H1 (cell line): ENCODE measurements around the gene BRPF3. TPM values are rescaled to one million over a fixed set of nuclear protein-coding genes. Genes with fewer than 3 reads are reported as not detected.

Source experiments
- CTCF ChIA-PET: fragments of 300-600 bp; sonication (Branson Sonifier 250); formaldehyde crosslinking; loops from one replicate; lab custom pipeline; 2021; ENCODE audit not compliant: partially characterized antibody; lab: Charles Lee
- POLR2A ChIA-PET: fragments of 300-600 bp; sonication (Branson Sonifier 250); formaldehyde crosslinking; loops from one replicate; lab custom pipeline; 2021; ENCODE audit warnings: inconsistent platforms; ENCODE audit not compliant: partially characterized antibody; lab: Charles Lee
- DNase-seq, 2 experiments: peaks; one replicate each; pipeline versions ENCODE4 v3.0.0 to v3.0.0-alpha.2; 2010 to 2022; ENCODE audit warnings: low spot score in 2 of 2, low read depth in 1 of 2, mixed read lengths in 1 of 2
- FAIRE-seq: peaks from 2 replicates; lab custom pipeline; 2011; peaks lifted over from hg19 to GRCh38; lab: Jason Lieb, UNC
- H2AFZ ChIP-seq: 2 replicates; pipeline ENCODE4 v1.8.1; 2012; ENCODE audit warnings: low read length, inconsistent platforms
- H2AK5ac ChIP-seq: 2 replicates; pipeline ENCODE4 v1.6.1; 2013; ENCODE audit warnings: low read depth, low read length
- H2BK120ac ChIP-seq: replicated peaks from 2 replicates; pipeline ENCODE3; 2013; ENCODE audit warnings: low read depth, low read length, inconsistent platforms
- H2BK12ac ChIP-seq: 2 replicates; pipeline ENCODE4 v1.6.1; 2013; ENCODE audit warnings: low read depth, low read length
- H2BK15ac ChIP-seq: 2 replicates; pipeline ENCODE4 v1.6.1; 2013; ENCODE audit warnings: low read length
- H2BK20ac ChIP-seq: 2 replicates; pipeline ENCODE4 v1.6.1; 2013; ENCODE audit warnings: low read length
- H2BK5ac ChIP-seq: 2 replicates; pipeline ENCODE4 v1.6.1; 2013; ENCODE audit warnings: low read depth, low read length
- H3K14ac ChIP-seq: 2 replicates; pipeline ENCODE4 v1.6.1; 2013; ENCODE audit warnings: inconsistent platforms; ENCODE audit not compliant: insufficient read length
- H3K18ac ChIP-seq: 2 replicates; pipeline ENCODE4 v1.6.1; 2013; ENCODE audit warnings: low read length; ENCODE audit errors: extremely low read depth
- H3K23ac ChIP-seq: 2 replicates; pipeline ENCODE4 v1.6.1; 2013; ENCODE audit warnings: inconsistent platforms; ENCODE audit not compliant: insufficient read length
- H3K23me2 ChIP-seq: 2 replicates; pipeline ENCODE4 v1.6.1; 2013; ENCODE audit warnings: low read depth, low read length
- H3K27ac ChIP-seq: 2 replicates; pipeline ENCODE4 v1.6.1; 2011; ENCODE audit warnings: low read depth, low read length, inconsistent platforms
- H3K27me3 ChIP-seq, 4 experiments: replicated peaks in 1 of 4; 1 replicate in 1 of 4; 2 replicates in 3 of 4; pipeline versions ENCODE4 v1.6.1 to v1.8.1; 2011 to 2013; ENCODE audit warnings: low read length in 3 of 4, mild to moderate bottlenecking in 3 of 4, inconsistent platforms in 2 of 4, mixed read lengths in 2 of 4, moderate library complexity in 1 of 4; ENCODE audit not compliant: control insufficient read depth in 3 of 4, insufficient read depth in 3 of 4; ENCODE audit errors: extremely low read depth in 1 of 4
- H3K36me3 ChIP-seq, 4 experiments: 2 replicates each; pipeline versions ENCODE4 v1.6.1 to v1.8.1; 2011 to 2013; ENCODE audit warnings: mild to moderate bottlenecking in 4 of 4, low read length in 3 of 4, moderate library complexity in 2 of 4, control low read depth in 1 of 4, inconsistent platforms in 1 of 4; ENCODE audit not compliant: insufficient read depth in 4 of 4, control insufficient read depth in 2 of 4
- H3K4ac ChIP-seq: replicated peaks from 2 replicates; pipeline ENCODE3; 2013; ENCODE audit warnings: low read length, low read depth, mixed read lengths, inconsistent platforms; ENCODE audit not compliant: insufficient read length
- H3K4me1 ChIP-seq, 4 experiments: replicated peaks in 1 of 4; 1 replicate in 1 of 4; 2 replicates in 3 of 4; pipeline versions ENCODE4 v1.6.1 to v1.8.1; 2011 to 2013; ENCODE audit warnings: low read length in 3 of 4, inconsistent platforms in 2 of 4, mixed read lengths in 1 of 4; ENCODE audit not compliant: insufficient read depth in 4 of 4, control insufficient read depth in 3 of 4
- H3K4me2 ChIP-seq, 2 experiments: 2 replicates each; pipeline versions ENCODE4 v1.6.1 to v1.8.1; 2011 to 2013; ENCODE audit warnings: low read depth in 2 of 2, low read length in 2 of 2, control low read depth in 1 of 2, inconsistent platforms in 1 of 2, mild to moderate bottlenecking in 1 of 2; ENCODE audit not compliant: insufficient read depth in 1 of 2
- H3K4me3 ChIP-seq, 4 experiments: fragments of 200-600, 300-600 bp in 1 of 4; sonication (generic), shearing (Covaris generic), sonication (Bioruptor Twin) in 1 of 4; 2 replicates each; pipeline versions ENCODE4 v1.5.1 to v1.8.1; 2011 to 2016; ENCODE audit warnings: low read length in 4 of 4, low read depth in 3 of 4, control low read depth in 2 of 4, inconsistent platforms in 2 of 4, mild to moderate bottlenecking in 2 of 4, mixed read lengths in 1 of 4, moderate library complexity in 1 of 4; ENCODE audit not compliant: insufficient read depth in 2 of 4; ENCODE audit errors: extremely low read depth in 1 of 4
- H3K56ac ChIP-seq: replicated peaks from 2 replicates; pipeline ENCODE3; 2013; ENCODE audit warnings: low read depth, mild to moderate bottlenecking, mixed read lengths, low read length, inconsistent platforms; ENCODE audit not compliant: insufficient read length
- H3K79me1 ChIP-seq: 2 replicates; pipeline ENCODE4 v1.6.1; 2013; ENCODE audit warnings: low read depth, low read length, control low read depth
- H3K79me2 ChIP-seq, 2 experiments: 2 replicates each; pipeline versions ENCODE4 v1.6.1 to v1.8.1; 2012 to 2013; ENCODE audit warnings: low read length in 2 of 2, mild to moderate bottlenecking in 2 of 2, inconsistent platforms in 1 of 2; ENCODE audit not compliant: insufficient read depth in 2 of 2, control insufficient read depth in 1 of 2
- H3K9ac ChIP-seq, 4 experiments: replicated peaks in 1 of 4; 1 replicate in 1 of 4; 2 replicates in 3 of 4; pipeline versions ENCODE4 v1.6.1 to v1.8.1; 2011 to 2013; ENCODE audit warnings: low read depth in 3 of 4, low read length in 3 of 4, control low read depth in 2 of 4, mild to moderate bottlenecking in 2 of 4, moderate library complexity in 2 of 4, inconsistent platforms in 1 of 4; ENCODE audit errors: extremely low read depth in 1 of 4
- H3K9me3 ChIP-seq, 2 experiments: 2 replicates each; pipeline versions ENCODE4 v1.6.1 to v1.8.1; 2012 to 2013; ENCODE audit warnings: mild to moderate bottlenecking in 2 of 2, moderate library complexity in 2 of 2, control low read depth in 1 of 2, inconsistent platforms in 1 of 2, low read depth in 1 of 2, low read length in 1 of 2, mixed read lengths in 1 of 2; ENCODE audit not compliant: insufficient read depth in 2 of 2
- H4K20me1 ChIP-seq, 2 experiments: replicated peaks in 1 of 2; 2 replicates each; pipeline versions ENCODE3 to v1.8.1; 2011 to 2013; ENCODE audit warnings: inconsistent platforms in 2 of 2, low read length in 2 of 2, mild to moderate bottlenecking in 1 of 2; ENCODE audit not compliant: insufficient read depth in 2 of 2, control insufficient read depth in 1 of 2
- H4K5ac ChIP-seq: 2 replicates; pipeline ENCODE4 v1.6.1; 2013; ENCODE audit warnings: low read length, low read depth, mixed read lengths, inconsistent platforms; ENCODE audit not compliant: insufficient read length
- H4K8ac ChIP-seq: 2 replicates; pipeline ENCODE4 v1.8.0; 2013; ENCODE audit warnings: mild to moderate bottlenecking, moderate library complexity, low read length, inconsistent platforms; ENCODE audit not compliant: insufficient read depth; ENCODE audit errors: extremely low read depth
- H4K91ac ChIP-seq: replicated peaks from 2 replicates; pipeline ENCODE3; 2013; ENCODE audit warnings: low read length, mixed read lengths, inconsistent platforms; ENCODE audit not compliant: insufficient read length
- CBX8 ChIP-seq: fragments of 300-800, 300-1000 bp; sonication (generic); IDR thresholded peaks from 2 replicates; pipeline ENCODE4 v1.7.1; 2016; ENCODE audit warnings: low read depth, low read length, borderline replicate concordance
- CHD1 ChIP-seq: IDR thresholded peaks from 2 replicates; pipeline ENCODE4 v1.6.1; 2012; ENCODE audit warnings: low read depth, low read length, improper control_type of control experiment
- CHD2 ChIP-seq: IDR thresholded peaks from 2 replicates; pipeline ENCODE4 v1.6.1; 2012; ENCODE audit warnings: low read length, improper control_type of control experiment
- E2F6 ChIP-seq: IDR thresholded peaks from 2 replicates; pipeline ENCODE4 v1.6.1; 2012; ENCODE audit warnings: inconsistent platforms
- GTF2F1 ChIP-seq: IDR thresholded peaks from 2 replicates; pipeline ENCODE4 v1.6.1; 2012; ENCODE audit warnings: low read depth, low read length, improper control_type of control experiment, borderline replicate concordance
- KDM4A ChIP-seq: IDR thresholded peaks from one replicate; pipeline ENCODE4 v1.7.1; 2012; ENCODE audit warnings: low read depth, mild to moderate bottlenecking, moderate library complexity, low read length, inconsistent platforms; ENCODE audit not compliant: severe bottlenecking
- RXRA ChIP-seq: IDR thresholded peaks from 2 replicates; pipeline ENCODE4 v1.6.1; 2011; ENCODE audit warnings: low read depth, mild to moderate bottlenecking, low read length, moderate library complexity; ENCODE audit not compliant: insufficient read depth
- SIX5 ChIP-seq: IDR thresholded peaks from 2 replicates; pipeline ENCODE4 v1.6.1; 2011; ENCODE audit warnings: mild to moderate bottlenecking, low read depth, low read length
- SP1 ChIP-seq: IDR thresholded peaks from 2 replicates; pipeline ENCODE4 v1.6.1; 2011; ENCODE audit warnings: low read depth, low read length
- SUZ12 ChIP-seq: fragments of 200-600 bp; sonication (generic); IDR thresholded peaks from 2 replicates; pipeline ENCODE4 v1.6.1; 2012; ENCODE audit warnings: mild to moderate bottlenecking, inconsistent platforms, low read length, moderate library complexity, mixed read lengths
- TBP ChIP-seq: IDR thresholded peaks from 2 replicates; pipeline ENCODE4 v1.6.1; 2011; ENCODE audit warnings: low read depth, low read length, improper control_type of control experiment
- TEAD4 ChIP-seq: IDR thresholded peaks from 2 replicates; pipeline ENCODE4 v1.6.1; 2012; ENCODE audit warnings: low read depth, low read length, inconsistent platforms, mixed read lengths
- USF2 ChIP-seq: IDR thresholded peaks from 2 replicates; pipeline ENCODE4 v1.6.1; 2011; ENCODE audit warnings: low read length, improper control_type of control experiment
- YY1 ChIP-seq: IDR thresholded peaks from 2 replicates; pipeline ENCODE4 v1.6.1; 2011; ENCODE audit warnings: low read depth, mild to moderate bottlenecking, low read length
- WGBS, 2 experiments: shearing (Covaris generic) in 1 of 2; methylation state at CpG; one replicate each; pipeline versions ENCODE4 v1.1.6 to v1.1.7; 2013 to 2015; ENCODE audit warnings: low lambda C conversion rate in 2 of 2, mixed read lengths in 2 of 2, inconsistent platforms in 1 of 2, low coverage in 1 of 2, missing lambda C conversion rate in 1 of 2; ENCODE audit not compliant: insufficient replicate concordance in 2 of 2, insufficient coverage in 1 of 2, insufficient read length in 1 of 2; ENCODE audit errors: extremely low coverage in 1 of 2, missing lambda C conversion rate in 1 of 2; 5-methylcytosine and 5-hydroxymethylcytosine counted together
- polyA plus RNA-seq, 7 experiments: library from polyadenylated mRNA; depleted of rRNA in 3 of 7; stranded (reverse) in 5 of 7; unstranded in 2 of 7; fragments of >200 nt in 5 of 7; fragments of 200-250 nt in 2 of 7; gene quantifications; 1 replicate in 5 of 7; 2 replicates in 1 of 7; 4 replicates in 1 of 7; pipeline versions ENCODE4 v1.2.1 to v1.2.3, GENCODE V29; 2011 to 2013; ENCODE audit warnings: missing spikeins in 2 of 7, mixed read lengths in 2 of 7
- total RNA-seq: library from RNA; stranded (reverse); fragmentation: NEBNext Ultra II Directional; extraction: Animal tissue kit (Norgen Biotek cat#: 25700); gene quantifications from 2 replicates; pipeline ENCODE4 v1.2.1, GENCODE V29; 2021

BRPF3 gene
- total and polyA plus RNA-seq, 2 of the 8 experiments (the other 6 are each of a cell fraction or from before 2014, with no cell fraction given) = 26.0 to 37.5 TPM

- H3K4me2 ChIP-seq = no peak overlapping the region
- DNase-seq = no peak
Measured at GRCh38 chr6:36242161-36242560, 45.6 kb downstream of the BRPF3 start.

More at GRCh38 chr6:36242161-36242560, 45.6 kb downstream of the BRPF3 start:
- no peak for FAIRE-seq
- Histone ChIP-seq H2BK20ac (no peak overlapping the region), H3K4me3 (no peak overlapping the region), H3K27me3 (no peaks in the 10 kb centered on the region; a peak in 1 of 7 replicates), H3K27ac (no peak overlapping the region), H3K23ac (no peak overlapping the region), H3K18ac (no peak overlapping the region), H3K56ac (no peak overlapping the region), H3K9ac (no peak overlapping the region), H2BK12ac (no peak overlapping the region), H3K23me2 (peaks cover 2% of the 10 kb centered on the region), H4K91ac (no peak overlapping the region), H4K20me1 (no peaks in the 10 kb centered on the region), H3K9me3 (no peaks in the 10 kb centered on the region), H2BK15ac (no peak overlapping the region), H2AK5ac (no peak overlapping the region), H2BK5ac (no peak overlapping the region), H3K4me1 (peaks cover 6 to 16% (median 12%) of the 10 kb centered on the region in 4 experiments), H3K79me2 (no peaks in the 10 kb centered on the region), H2AFZ (no peak overlapping the region), H3K36me3 (no peaks in the 10 kb centered on the region), H4K5ac (no peak overlapping the region), H4K8ac (no peak overlapping the region), H3K14ac (no peak overlapping the region), H3K4ac (no peak overlapping the region), H2BK120ac (no peak overlapping the region), H3K79me1 (no peaks in the 10 kb centered on the region)
- WGBS, 2 experiments = 88% methylated on average over 4 of the region's 5 CpGs; no CpG with 5 or more reads in 1 of the 2 experiments
- ChIA-PET POLR2A (interaction anchor here (0.5 to 1.7 kb wide), 2 partner anchors 9 to 60 kb away, joined by 3 to 5 read pairs; no protein-coding TSS in a partner anchor), CTCF (interaction anchor here (1.0 to 1.6 kb wide), 3 partner anchors 29 to 103 kb away, joined by 3 to 5 read pairs (median 4); no protein-coding TSS in a partner anchor)
- no peak for TF ChIP-seq RXRA
- TF ChIP-seq YY1 = no peak
- TF ChIP-seq CBX8 = no peak
- TF ChIP-seq SUZ12 = no peak
- TF ChIP-seq CHD1 = no peak
- no peak for TF ChIP-seq TBP
- TF ChIP-seq CHD2 = no peak
- TF ChIP-seq GTF2F1 = no peak
- no peak for TF ChIP-seq SIX5
- no peak for TF ChIP-seq SP1
- no peak for TF ChIP-seq E2F6
- TF ChIP-seq TEAD4 = no peak
- TF ChIP-seq USF2 = no peak
- TF ChIP-seq KDM4A = no peak
